Measurements from ENCODE around the gene CYP19A1.

The CYP19A1 gene

DNA sequence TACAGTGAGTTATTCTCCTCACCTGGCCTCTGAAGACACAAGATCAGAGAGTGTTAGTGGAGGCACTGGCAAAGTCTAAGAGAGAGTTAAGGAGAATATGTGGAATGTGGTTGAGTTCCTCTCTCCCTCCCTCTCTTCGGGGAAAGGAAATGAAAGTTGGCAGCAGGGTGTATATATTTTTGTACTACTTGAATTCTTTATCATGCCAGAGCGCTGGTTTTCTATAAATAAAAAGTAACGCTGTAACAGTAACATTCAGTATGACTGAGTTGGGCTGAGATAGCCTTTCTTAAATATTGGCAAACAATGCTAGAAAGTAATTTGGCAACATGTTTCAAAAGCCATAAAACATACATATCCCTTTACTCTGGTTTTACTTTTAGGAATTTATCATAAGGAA, 166.2 kb downstream of the CYP19A1 start:
- DNase-seq, result no peak

- DNase-seq, result no peak
Measured at GRCh38 chr15:51171634-51171932, 166.8 kb downstream of the CYP19A1 start.

GRCh38 chr15:51170882-51171633, 167.3 kb downstream of the CYP19A1 start:
- no peak for DNase-seq

- DNase-seq, result no peak
Measured at GRCh38 chr15:51168700-51169099, 169.7 kb downstream of the CYP19A1 start.

DNA sequence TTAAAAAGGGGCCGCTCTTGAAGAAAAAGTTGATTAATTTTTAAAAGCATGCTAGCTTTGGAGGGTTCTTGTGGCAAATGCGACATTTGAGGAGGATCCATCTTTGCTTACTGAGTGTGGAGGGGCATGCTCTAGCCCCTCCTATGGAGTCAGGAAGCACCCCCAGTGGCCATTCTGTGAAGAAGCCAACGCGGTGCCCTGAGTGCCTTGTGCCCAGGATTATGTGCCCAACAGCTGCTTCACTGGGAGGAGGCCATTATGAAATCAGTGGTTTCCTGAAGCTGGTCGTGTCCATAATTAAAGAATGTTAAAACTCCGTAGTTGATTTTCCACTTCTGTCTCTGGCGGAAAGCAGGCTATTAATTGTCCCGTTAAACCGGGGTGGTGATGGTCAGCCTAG, 174.6 kb downstream of the CYP19A1 start:
- no peak for DNase-seq

DNA sequence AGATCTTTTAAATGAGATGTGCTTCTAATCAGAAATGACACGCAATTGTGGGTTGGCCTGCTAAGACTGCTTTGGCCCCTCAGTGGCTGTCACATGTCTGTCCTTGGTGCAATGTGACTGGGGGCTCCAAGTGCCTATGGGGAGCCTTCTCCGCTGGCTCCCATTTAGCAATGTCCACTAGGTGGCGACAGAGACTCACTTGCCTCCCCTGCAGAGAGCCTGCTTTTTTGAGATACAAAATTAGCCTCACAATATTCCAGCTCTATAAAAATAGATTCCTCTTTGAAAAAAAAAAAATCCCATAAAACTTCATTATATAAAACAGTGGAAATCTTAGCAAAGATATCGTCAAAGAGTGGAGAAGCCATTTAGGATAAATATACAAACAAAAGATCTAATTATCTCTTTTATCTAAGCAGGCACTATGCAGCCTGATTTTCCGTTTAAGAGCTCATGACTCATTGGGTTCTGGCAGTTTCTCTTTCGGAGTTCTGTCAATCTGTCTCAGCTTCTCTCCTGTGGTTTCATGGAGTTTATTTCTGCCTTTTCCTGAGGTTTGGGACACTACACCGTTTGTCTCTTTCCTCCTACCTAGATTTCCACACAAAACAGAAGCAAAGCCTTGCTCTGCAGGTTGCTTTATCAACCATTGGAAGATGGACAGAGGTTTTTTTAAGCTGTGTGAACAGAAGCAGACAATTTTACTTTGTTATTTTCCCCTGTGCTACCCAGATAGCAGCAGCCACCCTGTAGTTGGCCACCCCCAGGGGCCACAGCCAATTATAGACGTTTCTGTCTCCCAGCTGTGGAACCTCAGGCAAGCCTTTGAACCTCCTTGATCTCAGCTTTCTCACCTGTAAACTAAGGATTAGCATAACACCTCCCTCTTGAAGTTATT, 175.3 kb downstream of the CYP19A1 start:
- no peak for DNase-seq

- no peak for DNase-seq
Measured at GRCh38 chr15:51161491-51162220, 176.7 kb downstream of the CYP19A1 start.

GRCh38 chr15:51160484-51160883, 177.9 kb downstream of the CYP19A1 start:
- no peak for DNase-seq
